GM18502 (cell line): ENCODE results near the gene ZHX3.
"Not testable (repeated sequence)": the region's sequence is repeated elsewhere in the genome, so short reads cannot be mapped to it uniquely, and the experiment has no call there.

Source experiments
- ATAC-seq: cut with Tn5 transposase; IDR thresholded peaks from one replicate; pipeline ENCODE4 v1.9.1; 2021; ENCODE audit warnings: mild to moderate bottlenecking; ENCODE audit not compliant: unreplicated experiment, poor library complexity

The ZHX3 gene

GRCh38 chr20:41334443-41335421, 17.2 kb upstream of the ZHX3 start:
- no peak for ATAC-seq

- ATAC-seq = no peak
Measured at GRCh38 chr20:41334036-41334435, 16.5 kb upstream of the ZHX3 start.

GRCh38 chr20:41331731-41332130, 14.2 kb upstream of the ZHX3 start:
- ATAC-seq = no peak

GRCh38 chr20:41330941-41331340, 13.4 kb upstream of the ZHX3 start:
- ATAC-seq = no peak

DNA sequence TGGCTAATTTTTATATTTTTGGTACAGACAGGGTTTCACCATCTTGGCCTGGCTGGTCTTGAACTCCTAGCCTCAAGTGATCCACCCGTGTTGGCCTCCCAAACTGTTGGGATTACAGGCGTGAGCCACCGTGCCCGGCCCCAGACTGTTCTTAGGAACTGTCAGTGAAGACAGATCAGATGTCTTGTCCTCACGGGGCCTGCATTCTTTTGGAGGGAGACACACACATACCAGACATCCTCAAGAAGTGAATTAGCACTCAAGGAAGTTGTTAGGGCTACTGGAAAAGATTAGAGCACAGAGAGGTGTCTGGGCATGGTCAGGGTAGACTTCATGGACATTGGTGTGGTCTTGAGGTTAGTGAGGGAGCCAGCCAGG, 12.8 kb upstream of the ZHX3 start:
- no peak for ATAC-seq

DNA sequence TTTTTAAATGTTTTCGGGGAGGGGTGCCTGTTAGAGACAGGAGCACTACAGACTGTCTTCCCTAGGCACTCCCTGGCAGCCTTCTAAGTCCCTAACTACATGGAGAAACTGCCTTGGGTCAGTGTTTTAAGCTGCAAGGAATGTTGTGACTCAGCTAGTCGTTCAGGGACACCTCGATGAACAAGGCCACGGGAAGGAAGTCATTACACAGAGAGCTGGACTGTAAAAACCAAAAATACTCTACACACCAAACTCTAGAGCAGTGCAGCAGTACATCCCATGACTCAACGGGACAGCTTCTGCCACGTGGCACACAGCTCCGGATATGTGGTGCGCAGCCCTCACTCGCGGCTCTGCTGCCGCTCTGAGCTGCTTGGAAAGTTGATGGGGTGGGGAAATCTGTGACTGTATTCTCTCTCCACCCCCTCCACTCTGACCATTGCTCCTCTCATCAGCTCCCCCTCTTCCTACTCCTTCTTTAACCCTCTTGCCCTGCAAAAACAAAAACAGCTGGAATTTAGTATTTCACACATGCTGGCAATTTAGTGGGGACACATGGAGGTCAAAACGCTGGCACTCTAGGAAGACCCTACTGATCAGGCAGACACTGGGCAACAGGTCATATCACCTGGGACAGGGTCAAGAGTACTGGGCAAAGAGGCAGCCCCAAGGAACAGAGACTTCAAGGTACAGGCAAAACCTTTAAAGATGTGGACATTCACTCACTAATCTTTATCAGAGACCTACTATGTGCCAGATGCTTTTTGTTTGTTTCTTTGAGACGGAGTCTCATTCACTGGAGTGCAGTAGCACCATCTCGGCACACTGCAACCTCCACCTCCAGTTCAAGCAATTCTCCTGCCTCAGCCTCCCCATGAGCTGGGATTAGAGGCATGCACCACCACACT, 12.2 kb upstream of the ZHX3 start:
- ATAC-seq = peak; percentile 88

- ATAC-seq = no peak
Measured at GRCh38 chr20:41327178-41327577, 9.6 kb upstream of the ZHX3 start.

DNA sequence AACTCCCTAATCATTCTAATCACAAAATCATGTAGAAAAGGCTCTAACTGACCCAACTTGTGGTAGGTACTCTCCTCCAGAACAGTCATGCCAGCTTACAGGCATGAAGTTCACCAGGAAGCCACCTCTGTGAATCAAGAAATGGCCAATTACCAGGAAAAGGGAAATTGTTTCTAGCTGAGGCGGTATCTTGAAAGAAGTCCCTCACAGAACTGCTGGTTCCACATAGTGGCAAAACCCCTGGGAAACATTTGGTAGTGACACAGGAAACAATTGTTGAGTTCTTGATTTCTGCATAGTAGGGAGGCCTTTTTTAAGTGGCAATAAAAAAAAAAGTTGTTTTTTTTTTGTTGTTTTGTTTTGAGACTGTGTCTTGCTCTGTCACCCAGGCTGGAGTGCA, 3.4 kb upstream of the ZHX3 start:
- no peak for ATAC-seq

DNA sequence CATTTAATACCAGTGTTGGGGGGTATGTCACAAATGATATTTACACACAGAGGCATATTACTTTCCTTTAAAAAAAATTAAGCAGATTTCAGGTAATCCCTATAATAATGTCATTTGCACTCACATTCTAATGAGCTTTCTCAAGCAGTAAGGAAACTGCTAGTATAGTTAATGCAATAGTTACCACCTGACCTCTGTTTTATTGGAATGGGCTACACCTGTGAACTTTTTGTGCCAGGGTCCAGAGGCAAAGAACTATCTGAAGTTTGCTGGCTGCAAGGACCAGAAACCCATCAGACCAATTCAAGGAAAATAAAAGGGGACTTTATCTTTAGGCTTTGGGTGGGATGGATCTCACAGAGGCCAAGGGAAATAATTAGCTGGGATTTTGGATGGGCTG, 2.9 kb upstream of the ZHX3 start:
- no peak for ATAC-seq

DNA sequence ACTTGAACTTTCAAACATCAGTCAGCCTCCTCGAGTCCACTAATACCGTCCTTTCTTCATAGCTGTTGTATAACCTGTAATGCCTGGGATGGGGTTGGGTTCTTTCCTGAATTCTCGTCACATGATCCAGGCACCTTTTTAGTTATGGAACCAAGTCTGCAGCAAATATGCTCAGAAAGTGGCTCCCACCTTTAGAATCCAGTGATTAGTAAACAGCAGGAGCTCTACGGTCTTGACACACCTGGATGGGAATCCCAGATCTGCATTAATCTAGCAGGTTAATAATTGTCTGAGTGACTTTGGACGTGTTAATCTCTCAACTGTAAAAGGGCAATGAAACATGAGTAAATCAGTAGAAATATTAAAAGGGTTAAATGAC, 729 bp upstream of the ZHX3 start:
- no peak for ATAC-seq

DNA sequence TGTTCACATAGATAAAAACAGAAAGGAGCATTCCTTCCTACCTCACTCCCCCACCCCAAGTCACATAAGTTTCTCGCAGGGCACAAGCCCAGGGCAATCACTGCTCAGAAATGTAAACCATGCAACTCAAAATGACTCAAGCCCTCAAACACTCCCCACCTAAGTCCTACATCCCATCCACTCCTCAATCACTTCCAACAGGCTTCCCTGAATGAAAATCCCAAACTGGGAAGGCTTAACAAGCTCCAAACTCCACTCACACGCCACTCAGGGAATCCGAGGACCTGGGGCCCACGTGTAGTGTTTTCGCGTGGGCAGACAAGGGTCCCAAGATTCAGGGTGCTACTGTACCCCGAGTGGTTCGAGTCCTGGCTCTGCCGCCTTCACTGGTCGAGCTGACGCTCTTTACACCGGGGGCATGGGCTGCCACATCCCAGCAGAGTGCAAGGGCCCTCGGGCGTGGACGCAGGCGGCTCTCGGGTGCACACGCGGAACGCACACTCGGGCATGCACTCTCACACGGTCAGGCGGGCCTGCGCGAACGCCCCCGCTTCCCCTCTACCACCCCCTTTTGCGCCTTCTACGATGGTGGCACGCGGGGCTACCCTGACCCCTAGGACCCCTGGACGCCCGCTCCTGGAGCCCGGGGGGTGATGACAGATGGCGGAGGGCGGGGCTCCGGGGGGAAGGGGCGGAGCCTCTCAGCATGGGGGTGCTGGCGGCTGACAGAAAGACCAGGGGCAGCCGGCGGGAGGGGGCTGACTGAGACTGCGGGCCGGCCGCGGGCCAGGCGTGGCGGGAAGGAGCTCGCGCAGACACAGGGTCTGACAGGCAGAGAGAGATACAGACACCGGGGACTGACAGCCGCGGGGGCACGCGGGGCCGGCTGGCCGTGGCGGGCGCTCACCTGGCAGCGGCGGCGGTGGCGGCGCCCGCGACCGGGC, 657 bp downstream of the ZHX3 start:
- peak; percentile 65 for ATAC-seq

DNA sequence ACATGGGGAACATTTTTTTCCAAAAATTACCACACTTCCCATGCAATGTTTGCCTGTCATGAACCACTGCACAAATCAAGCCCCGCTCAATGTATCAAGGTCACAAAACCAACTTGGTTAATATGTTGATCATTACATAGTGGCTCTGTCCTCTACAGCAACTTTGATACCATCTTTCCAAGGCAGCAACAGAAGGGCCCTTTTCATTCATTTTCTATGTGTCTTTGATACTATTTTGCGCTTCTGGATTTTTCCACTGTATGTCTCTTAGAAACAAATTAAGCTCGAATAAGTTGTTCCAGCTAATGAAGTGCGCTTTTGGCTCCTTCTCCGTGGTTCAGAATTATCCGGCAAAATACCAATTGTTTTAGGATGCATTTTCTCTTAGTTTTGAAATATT, 1.5 kb downstream of the ZHX3 start:
- no peak for ATAC-seq

- ATAC-seq = no peak
Measured at GRCh38 chr20:41314386-41314785, 3.1 kb downstream of the ZHX3 start.

DNA sequence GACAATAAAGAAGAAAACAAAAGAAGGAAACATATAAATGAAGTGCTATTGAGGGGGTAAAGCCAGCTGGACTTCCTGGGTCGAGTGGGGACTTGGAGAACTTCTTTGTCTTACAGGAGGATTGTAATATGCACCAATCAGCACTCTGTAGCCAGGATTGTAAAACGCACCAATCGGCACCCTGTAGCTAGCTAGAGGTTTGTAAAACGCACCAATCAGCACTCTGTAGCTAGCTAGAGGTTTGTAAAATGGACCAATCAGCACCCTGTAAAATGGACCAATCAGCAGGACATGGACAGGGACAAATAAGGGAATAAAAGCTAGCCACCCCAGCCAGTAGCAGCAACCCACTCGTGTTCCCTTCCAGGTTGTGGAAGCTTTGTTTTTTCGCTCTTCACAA, 5.5 kb downstream of the ZHX3 start:
- not testable (repeated sequence) for ATAC-seq

DNA sequence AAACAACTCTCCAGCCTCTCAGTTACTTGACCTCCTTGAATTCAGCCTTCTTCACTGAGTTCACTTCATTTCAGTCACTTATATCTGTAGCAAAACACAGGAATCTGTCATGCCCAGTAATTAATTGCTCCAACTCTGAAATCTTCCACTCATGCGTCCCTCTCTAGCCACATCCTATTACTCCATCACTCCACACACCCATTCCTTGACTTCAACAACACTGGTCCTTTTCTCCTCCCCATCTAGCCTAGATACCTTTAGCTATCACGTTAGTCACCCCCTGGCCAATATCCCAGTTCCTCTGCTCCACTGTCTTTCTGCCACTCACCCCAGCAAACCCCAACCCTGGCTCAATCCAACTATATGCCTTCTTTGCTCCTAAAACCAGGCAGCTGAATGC, 7.7 kb downstream of the ZHX3 start:
- ATAC-seq = no peak

DNA sequence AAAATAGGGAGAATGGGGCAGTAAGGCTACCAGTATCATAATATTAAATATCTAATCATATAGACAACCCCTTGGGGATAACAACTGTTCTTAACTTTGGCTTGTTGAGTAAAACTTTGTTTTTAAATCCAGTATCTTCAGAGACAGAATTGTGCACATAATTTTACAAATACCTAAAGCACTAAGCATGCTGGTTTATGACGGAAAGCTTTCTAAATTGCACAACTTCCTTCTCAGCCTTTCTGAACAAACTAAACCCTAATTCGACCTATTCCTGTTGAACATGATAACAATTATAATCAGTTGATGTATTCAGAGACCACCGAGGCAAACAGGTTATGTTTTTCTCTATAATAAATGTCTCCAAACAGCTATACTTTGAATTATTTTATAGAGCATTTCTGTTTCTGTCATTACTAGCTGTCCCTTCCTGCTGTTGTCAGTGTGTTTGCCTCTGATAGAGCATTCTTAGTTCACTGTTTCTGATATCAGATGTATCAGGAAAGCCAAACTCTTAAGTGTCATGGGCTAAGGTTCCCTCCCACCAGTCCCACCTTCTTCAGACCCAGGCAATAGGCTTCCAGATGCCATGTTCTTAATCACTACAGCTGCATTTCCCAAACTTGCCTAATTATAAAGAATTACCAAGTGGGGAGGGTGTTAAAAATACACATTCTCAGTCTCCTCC, 8.7 kb downstream of the ZHX3 start:
- ATAC-seq = no peak

DNA sequence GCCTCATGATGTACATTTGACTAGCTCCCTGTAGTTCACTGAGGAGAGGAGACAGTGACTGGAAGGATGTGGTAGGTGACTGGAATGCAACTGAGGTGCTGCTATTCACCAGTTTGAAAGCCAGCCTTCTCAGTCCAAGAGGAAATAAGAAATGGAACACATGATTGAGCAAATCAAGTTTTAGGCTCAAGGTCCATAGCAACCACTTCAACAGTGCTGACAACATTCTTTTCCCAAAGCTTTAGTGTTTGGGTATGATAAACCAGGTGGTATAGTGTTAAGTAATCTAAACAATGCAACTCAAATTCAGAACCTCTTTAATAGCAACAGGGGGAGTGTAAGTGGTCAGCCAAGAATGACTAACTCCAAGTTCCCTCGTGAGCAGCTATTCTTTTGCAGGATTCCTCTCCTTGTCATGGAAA, 9.2 kb downstream of the ZHX3 start:
- no peak for ATAC-seq

DNA sequence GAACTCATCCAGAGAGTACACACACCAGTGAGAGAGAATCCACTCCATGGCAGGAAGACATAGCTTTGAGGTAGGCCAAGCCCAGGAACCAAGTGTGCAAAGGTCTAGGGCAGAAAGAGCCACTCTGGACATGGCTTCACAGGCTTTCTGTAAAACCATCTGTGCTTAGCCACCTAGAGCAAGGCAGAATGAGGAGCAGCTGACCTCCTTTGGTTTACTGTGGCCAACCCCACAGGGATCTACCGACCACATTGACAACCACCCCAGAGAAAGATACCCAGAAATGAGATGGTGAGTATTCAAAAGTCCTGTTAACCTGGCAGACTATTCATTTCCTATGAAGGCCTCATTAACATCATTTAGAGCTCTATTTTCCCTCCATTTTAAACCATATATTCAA, 10.5 kb downstream of the ZHX3 start:
- ATAC-seq = no peak

DNA sequence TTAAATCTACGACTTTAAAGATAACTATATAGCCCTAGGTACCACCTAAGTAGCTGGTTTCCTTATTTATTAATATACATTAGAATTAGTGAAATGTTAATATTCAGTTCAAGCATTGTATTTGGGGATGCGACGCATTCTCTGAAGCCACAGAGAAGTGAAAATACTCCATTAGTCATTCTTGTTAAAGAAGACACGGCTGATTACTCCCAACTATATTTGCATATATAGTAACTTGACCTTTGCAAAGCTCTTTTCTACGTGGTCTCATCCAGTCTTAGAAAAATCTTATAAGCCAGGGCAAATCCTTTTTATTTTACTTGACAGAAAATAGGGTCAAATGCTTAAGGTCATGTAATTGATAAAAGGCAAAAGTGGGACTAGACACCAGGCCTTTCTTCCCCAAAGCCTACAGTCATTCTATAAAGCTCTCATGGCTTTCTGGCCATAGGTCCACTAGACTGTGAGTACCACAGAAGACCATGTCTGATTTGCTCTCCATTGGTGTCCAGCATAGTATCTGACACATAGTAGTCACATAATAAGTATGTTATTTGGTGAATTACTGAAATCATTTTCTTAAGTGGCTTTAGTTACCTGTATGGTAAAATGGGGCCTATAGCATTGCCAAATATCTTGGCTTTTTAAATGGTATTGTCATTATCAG, 11.3 kb downstream of the ZHX3 start:
- peak; percentile 88 for ATAC-seq
